NCI-H2029 (cell line): ENCODE results near the gene NDUFB10.
"Not testable (repeated sequence)": the region's sequence is repeated elsewhere in the genome, so short reads cannot be mapped to it uniquely, and the experiment has no call there.

ENCODE experiments used
- DNase-seq: peaks from one replicate; lab custom pipeline; 2025; lab: John Stamatoyannopoulos, UW

NDUFB10 gene

DNA sequence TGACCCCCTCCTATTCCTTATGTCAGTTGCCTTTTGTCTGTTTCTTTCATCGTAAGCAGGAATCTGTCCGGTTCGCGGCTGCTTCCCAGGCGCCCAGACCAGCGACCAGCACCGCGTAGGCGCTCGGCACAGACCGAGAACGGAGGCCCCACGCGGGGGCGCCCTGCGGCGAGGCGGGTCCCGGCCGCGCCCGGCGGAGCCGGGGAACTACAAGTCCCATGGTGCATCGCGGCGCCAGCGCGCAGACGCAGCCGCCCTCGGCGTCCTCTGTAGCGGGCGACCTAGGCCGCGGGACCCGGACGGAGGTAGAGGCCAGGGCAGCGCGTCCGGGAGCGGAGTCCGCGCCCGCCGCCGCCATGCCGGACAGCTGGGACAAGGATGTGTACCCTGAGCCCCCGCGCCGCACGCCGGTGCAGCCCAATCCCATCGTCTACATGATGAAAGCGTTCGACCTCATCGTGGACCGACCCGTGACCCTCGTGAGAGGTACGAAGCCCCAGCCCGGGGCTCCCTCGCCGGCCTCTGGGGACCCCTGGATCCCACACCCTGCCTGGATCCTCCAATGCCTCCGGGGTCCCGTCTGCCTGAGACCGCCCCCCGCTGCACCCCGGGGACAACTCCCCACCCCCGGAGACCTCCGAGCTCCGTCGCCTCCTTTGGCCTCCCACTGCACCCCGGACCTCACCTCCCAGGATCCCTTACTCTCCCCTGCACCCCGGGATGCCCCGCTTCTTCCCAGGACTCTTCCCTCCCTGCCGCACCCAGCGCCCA lies at the start of gene NDUFB10:
Gene NDUFB10 (plus strand): TSS at position 270 of the 771 bp plus-strand sequence. CDS start 87 bp downstream, at position 357.
- peak; percentile 79 for DNase-seq

DNA sequence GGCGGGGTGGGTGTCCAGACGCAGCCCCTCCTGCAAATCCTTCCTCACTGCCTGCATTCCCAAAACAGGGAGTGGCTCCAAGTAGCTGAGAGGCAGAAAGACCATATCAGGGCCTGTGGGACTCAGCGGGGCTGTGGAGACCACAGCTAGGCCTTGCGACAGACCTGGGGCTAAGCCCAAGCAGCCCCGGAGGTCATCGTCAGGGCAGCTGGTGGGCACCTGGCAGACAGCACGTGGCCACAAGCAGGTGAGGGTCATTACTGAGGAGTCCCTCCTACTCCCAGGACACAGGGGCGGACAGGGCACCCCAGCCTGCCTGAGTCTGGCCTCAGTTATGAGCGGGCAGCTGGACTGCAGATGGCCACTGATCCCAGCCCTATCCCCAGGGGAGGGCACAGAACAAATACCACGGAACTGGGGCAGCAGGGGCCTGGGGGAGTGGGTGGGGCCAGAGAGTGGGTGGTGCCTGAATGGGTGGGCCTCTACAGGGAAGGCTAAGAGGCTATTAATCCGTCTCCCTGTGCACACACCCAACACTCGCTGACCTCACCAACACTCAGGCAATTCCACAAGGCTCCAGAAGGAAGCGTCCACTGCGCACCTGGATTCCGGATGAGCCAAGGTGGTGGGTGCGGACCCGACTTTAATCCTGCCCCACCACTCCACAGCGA lies 49.6 kb upstream of the NDUFB10 start:
- no peak for DNase-seq

DNA sequence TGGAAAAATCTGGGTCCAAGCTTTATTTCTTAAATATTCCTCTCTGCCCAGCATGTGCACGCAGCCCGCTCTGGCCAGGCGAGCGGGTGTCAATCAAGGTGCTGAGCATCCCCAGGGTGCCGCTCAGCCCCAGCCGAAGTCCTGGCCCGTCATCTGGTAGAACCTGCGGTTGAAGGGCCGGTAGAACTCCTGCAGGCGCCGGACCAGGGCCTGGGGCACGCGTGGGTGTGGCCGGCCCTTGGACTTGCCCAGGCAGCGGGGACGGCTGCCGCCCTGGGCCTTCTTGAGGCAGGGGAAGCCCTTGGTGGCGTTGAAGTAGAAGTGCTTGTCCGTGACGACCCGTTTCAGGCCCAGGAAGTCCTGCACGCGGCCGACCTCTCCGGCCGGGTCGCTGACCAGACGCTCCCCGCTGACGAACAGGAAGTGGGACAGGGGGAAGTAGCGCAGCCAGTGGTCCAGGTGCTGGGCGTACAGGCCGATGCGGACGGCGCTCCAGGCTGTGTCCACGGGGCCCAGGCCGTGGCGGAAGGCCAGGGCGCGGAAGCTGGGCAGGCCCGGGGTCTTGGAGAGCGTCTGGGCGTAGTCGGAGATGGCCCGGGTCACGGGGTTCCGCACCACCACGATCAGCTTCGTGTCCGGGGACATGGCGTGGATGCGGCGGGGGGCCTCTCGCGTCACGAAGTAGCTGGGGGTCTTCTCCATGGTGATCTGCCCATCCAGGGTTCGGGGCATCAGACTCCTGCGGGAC lies 47.7 kb upstream of the NDUFB10 start:
- DNase-seq, result no peak

DNA sequence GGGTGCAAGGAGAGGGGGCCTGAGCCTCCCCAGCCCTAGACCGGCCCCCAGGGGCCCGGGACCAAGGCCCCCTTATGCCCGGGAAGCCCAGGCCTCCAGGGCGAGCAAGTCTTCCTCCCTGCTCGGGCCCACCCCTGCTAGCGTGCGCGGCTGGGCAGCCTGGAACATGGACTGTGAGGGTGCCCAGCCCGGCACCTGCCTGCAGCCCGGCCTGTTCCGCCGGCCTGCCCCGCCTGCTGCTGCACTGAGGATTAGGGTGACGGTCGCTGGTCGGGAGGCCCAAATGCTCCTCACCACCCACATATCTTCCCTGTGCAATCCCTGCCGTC lies 47.2 kb upstream of the NDUFB10 start:
- no peak for DNase-seq

DNA sequence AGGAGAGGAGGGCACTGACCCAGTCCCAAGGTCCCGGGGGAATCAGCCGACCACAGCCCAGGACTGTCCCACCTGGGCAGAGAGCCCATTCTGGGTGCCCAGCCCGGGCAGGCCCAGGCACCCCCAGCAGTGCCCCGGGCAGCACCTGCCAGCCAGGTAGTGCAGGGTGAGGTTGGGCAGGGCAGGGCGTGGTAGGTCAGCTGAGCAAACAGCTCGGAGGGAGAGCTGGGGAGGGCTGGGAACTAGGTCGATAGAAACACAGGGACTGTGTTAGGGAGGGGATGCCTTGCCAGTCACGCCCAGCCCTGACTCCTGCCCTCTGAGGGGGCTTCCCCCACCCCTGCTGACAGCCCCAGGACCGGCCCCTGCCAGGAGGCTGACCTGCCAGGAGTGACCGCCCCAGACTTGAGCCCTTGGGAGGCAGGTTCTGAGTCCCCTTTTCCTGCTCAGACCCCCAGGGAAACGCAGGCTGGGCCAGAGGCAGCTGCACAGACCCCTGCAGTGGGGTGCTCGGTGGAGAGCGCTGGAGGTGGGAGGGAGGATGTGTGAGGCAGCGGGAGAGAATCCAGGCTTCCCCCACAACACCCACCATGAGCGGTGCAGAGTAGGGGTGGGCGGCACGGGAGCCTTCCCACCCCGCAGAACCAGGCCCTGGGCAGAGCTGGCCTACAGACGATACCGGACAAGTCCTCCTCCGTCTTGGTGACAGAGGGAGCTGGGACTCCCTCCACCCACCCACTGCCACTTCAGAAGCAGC lies 45.8 kb upstream of the NDUFB10 start:
- DNase-seq, result peak; percentile 51

DNA sequence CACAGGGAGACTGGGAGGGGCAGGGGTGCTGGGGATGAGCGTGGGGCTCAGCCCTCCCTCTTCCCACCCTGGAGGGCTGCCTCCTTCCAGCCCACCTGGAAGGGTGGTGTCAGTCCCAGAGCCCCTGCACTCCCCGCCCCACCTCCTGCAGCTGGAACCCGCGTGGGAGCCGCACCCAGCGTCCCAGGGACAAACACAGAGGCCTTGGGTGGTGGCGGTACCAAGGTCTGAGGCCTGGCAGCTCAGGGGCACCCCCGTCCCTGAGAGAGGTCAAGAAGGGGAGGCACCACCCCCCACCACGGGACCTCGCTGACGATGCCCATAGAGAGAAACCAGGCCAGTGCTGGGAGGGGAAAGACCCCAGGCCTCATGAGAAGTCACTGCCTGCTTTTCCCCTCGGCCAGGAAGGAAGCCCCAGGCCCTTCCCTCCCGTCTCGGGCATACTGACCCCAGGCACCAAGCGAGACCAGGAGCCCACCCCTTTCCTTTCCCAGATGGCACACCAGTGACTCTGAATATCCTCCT lies 45.2 kb upstream of the NDUFB10 start:
- DNase-seq, result no peak

DNA sequence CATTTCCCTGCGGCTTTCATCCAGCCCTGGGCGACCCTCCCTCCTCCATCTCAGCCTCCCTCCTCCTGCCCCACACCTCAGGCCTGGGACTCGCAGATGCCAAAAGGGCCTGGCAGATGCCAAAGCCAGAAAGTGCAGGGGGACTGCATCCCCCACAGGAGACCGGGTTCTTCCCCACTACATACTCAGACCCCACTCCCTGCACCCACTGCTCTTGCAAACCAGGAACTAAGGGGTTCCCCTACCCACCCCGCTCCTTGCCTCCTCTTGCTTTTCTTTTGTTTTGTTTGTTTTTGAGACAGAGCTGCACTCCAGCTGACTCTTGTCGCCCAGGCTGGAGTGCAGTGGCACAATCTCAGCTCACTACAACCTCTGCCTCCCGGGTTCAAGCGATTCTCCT lies 44.4 kb upstream of the NDUFB10 start:
- DNase-seq, result no peak

DNA sequence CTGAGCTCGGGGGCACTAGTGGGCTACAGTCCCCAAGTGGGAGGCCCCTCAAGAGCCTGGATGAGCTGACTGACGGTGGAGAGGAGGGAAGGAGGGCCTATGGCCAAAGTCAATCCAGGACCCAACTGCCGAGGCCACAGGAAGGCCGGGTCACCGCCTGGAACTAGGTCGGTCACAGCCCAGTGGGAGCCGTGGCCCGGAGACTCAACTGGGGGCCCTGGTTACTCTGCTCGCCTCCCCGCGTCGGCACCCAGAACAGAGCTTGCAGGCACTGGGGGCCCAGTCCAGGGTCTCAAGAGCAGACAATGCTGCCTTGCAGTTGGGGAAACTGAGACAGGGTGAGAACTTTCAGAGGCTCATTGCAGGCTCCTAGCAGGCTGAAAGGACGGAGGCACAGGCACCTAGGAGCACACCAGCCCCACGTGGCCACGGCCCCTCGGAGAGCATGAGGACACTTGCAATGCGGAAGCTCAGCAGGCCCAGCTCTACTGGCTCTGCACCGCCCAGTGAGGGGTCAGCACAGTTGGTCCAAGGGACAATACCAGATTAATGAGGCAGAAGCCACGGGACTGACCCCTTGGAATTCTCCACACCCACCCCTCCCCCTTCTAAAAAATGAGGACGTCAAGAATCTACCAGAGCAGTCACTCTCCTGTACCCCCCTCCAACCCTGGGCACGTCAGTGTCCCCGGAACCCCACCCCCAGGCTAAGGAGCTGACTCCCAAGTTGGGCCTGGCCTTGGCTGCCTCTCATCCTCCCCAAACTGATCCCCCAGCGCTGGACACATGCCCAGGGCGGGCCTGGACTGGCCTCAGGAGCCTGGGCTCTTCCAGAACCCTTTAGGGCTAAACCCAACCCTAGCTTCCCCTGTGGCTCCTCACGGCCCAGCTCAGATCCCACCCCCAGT lies 43.4 kb upstream of the NDUFB10 start:
- no peak for DNase-seq

DNA sequence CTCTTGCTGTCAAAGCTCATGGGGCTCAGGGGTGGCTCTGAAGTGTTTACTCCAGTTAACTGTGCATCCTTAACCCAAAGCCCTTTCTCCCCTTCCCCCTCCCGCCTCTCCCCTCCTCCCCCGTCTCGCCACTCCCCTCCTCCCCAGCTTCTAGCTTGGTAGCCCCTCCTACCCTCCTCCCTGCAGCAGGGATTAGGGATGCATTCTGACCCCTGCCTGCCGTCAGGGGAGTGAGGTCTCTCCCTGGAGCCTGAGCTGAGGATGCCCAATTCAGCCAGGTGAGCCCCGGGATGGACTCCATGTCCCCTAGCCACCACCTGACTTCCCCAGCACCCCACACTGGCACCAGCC lies 42.7 kb upstream of the NDUFB10 start:
- DNase-seq, result no peak

DNA sequence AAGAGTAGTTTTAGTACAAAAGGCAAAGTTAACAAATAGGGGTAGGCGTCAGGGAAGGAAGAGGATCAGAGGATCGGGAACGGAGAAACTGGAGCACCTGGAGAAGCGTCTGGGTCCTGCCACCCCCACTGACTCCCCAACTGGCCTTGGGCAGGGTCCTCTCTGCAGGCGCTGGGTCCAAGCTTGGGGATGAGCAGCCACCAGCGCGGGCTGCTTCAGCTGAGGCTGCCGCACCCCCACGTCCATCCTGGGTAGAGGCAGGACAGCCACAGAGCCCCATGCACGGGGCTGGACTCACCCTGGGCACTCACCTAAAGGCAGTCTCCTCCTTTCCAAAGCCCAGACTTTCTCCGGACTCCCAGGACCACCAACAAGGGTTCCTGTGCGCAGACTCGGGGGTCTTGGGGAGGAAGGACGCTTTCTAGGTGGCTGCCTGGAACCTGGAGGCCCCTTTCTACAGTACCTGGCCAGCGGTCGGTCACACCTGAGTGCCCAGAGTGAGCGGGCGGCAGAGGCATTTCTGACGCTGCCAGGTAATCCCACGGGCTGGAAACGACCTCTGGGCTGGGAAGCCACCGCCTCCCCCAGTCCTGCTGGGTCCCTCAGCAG lies 42.2 kb upstream of the NDUFB10 start:
- no peak for DNase-seq

DNA sequence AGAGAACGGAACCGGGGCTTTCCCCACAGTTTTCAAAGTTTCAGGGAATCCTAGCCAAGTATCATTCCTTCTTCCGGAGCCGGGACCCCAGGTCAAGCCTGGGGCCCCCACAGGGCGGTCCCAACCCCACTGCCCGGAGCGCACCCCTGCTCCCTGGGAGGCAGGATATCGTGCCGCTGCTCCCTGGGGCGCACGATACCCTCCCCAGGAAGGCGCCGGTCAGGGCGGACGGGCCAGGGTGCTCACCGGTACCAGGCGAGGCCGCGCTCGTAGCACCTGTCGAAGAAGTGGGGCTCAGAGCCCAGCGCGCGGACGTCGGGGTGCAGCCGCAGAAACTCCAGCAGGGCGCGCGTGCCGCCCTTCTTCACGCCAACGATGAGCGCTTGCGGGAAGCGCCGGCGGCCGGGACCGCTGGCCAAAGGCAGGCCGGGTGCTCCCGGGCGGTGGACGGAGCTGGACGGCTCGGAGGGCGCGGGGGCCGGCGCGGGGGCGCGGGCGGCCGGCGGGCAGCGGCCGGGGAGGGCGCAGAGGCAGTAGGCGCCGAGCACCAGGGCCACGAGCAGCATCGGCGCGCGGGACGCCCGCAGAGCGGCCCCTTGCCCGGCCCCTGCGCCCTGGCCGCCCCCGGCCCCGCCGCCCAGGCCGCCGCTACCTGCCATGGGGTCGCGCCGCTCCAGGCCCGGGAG lies 41.5 kb upstream of the NDUFB10 start:
- no peak for DNase-seq

DNA sequence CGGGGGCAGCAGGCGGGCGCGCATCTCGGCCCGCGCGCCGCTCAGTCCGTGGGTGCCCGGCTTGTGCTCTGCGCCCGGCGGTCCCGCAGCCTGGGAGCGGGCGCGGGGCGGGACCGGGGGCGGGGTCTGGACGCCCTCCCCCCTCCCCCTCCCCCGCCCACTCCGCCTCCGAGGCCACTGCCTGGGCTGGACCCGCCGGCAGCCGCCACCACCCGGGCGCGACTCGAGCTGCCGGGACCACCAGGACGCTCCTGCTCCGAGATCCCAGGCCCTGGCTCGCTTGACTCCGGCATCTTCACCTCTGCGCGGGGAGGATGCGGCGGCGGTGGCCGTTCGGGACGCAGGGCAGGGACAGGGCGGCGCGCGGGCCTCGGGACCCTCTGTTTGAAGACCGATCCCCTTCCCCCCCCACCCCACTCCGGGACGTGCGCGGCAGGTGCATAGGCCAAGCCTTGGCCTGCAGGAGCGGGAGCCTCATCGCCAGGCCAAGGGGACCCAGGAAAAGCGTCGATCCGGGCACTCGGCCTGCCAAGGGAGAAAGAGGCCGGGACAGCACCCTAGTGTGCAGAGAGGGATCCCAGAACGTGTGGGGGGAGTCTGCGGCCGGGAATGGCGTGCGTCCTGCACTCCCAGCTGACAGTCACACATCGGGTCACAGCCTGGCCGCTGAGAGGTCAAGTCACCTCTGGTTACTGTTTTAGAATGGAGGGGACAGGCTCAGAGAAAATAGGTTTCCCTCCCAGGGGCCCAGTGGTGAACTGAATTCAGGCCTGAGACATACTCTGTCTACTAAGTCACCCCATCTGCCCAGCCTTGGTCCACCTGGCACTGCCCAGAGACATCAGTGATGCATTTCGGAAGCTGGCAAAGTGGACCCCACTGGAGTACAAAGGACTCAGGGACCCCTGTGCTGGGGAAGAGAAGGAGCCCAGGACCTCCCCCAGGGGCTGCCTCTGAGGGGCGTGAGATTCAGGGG lies 40.7 kb upstream of the NDUFB10 start, which contains the start of gene HS3ST6:
Gene HS3ST6 (minus strand): TSS at position 65 of the 976 bp plus-strand sequence. CDS start 92 bp downstream, outside the sequence.
- DNase-seq, result no peak

DNA sequence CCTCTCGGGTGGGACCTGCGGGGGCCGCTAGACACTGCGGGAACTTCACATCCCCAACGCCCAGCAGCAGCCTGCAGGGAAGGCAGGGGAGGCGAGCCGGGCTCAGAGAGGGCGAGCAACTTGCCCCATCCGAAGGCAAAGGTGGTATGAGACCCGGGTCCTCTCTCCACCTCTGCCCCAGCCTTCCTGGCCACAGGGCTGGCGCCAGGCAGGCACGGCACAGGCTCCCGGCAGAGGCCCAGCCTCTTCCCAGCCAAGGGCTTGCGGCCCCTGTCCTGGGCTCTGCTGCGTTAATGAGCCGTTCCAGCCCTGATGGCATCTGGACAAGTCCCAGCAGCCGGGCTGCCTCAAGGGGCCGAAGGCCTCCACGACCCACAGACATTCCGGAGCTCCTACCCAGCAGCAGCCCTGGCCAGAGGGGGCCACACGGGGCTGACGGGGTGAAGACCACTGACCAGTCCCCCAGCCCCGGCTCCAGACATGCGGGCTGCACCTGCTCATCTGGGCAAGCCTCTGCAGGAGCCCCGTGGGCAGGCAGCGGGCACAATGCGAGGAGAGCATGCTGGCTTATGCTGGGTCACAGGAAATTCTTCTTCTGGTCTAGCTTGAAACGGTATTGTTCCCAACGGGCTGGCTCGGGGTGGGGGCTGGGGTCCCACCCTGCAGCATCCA lies 39.9 kb upstream of the NDUFB10 start:
- DNase-seq, result no peak

DNA sequence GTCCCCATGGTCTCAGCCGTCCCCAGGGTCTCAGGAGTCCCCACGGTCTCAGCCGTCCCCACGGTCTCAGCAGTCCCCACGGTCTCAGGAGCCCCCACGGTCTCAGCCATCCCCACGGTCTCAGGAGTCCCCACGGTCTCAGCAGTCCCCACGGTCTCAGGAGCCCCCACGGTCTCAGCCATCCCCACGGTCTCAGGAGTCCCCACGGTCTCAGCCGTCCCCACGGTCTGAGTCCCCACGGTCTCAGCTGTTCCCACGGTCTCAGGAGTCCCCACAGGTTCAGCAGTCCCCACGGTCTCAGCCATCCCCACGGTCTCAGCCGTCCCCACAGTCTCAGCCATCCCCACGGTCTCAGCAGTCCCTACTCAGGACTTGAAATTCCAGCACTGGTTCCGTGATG lies 39.2 kb upstream of the NDUFB10 start:
- not testable (repeated sequence) for DNase-seq

DNA sequence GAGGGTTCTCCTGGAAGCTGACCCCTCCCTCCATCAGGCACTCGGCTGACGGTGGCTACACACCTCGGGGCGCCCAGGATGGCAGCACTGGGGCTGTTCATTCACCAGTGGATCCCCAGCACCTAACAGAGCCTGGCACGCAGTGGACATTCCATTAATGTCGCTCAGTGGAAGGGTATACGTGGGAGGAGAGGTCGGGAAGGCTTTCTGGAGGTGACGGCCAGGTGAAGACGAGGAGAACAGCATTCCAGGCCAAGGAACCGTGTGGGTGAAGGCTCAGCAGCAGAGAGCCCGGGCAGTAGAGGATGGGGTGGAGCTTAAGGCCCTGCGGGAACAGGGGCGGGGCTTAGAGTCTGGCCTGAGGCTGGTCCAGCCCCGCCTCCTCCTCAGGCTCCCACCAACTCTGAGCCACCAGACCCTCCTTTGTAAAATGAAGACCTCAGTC lies 38.6 kb upstream of the NDUFB10 start:
- peak; percentile 38 for DNase-seq

DNA sequence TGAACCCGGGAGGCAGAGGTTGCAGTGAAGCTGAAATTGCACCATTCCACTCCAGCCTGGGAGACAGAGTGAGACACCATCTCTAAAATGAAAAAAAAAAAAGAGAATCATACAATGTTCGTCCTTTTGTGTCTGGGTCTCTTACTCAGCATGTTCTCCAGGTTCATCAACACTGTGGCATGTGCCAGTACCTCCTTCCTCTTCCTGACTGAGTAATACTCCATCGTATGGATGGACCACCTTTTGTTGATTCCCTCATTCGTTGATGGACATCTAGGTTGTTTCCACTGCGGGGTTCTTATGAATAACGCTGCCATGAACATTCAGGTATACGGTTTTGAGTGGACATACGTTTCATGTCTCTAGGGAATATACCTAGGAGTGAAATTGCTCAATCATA lies 37.0 kb upstream of the NDUFB10 start:
- no peak for DNase-seq

DNA sequence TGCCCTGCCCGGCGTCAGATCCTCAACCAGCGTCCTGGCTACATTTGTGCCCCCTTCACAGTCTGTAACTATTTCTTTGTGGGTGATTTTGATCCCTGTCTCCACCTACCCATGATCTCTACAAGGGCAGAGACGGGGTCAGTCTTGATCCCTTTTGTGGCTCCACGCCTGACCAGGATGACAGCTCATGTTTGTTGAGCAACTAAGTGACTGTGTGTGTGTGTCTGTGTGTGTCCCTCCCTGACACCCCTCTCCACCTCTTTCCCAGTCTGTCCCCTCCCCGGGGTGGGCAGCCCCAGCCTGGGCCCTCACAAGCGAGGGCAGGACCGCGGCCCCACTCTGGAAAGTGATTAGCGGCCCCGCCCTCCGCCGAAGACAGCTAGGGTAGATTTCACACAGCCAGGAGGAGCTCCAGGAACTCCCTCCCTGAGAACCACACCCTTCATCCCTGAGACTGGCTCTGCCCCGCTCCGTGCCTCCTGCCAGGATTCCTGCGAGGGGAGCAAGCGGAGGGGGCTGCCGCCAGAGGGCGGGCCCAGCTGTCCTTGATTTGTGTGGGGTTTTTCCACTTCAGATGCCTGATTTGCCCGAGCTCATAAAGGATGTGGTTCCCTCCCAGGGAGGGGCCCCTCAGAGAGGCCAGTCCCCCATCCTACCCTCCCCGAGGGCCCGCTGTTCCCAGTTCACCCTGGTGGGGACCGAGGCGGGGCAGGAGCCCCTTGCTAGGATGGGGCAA lies 35.9 kb upstream of the NDUFB10 start:
- no peak for DNase-seq
